Body of pancreas (tissue), 4 donors: ENCODE results near the gene LINC01488.

Experiments used
- CTCF ChIP-seq, 7 experiments: fragments of 450-650 bp in 4 of 7; fragments of 200-600 bp in 3 of 7; sonication (generic) in 3 of 7; IDR thresholded peaks; one replicate each; pipeline ENCODE4 v1.5.1; 2016 to 2019; ENCODE audit warnings: antibody characterized with exemption in 7 of 7
- POLR2A ChIP-seq, 3 donors: fragments of 450-650 bp; IDR thresholded peaks; one replicate each; pipeline ENCODE4 v1.6.1; 2016; ENCODE audit warnings: antibody characterized with exemption in 3 of 3, mild to moderate bottlenecking in 2 of 3

DNA sequence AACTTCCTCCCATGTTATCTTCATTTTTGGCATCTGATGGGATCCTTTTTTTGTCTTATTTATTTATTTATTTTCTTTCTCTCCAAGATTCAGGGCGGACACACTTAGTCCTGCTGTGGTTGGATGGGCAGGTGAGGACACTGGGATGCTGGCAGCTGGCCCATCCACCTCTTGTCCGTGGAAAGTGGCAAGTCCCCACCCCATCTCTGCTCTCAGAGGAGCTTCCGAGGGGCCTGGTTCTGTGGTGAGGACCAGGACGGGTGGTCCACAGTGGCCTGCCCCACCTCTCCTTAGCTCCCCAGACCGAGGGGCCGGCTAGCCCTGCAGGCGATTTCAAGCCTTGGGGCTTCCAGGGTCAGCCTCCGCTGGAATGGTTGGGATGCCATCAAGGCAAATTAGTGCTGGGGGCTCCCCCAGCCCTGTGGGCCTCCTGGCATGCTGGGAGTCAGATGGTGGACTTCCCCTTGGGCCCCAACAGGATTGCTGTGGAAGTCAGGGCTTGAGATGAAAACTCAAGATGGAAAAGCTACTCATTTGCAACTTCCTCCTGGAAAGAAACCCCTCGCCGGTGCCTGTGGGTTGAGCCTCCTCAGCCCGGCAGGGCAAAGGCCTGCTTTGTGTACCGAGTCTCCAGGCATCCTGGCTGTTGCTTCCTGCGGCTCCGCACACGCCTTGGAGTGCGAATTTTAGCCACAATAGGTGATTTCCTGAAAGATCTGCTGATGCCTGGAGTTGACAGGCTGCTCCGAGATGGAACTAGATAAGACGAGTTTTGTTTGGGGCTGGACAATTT, 31.2 kb upstream of the LINC01488 start:
- TF ChIP-seq POLR2A (IDR thresholded peaks at IDR 0.05), result no peak
- no peak for TF ChIP-seq CTCF (IDR thresholded peaks at IDR 0.05)
